Peyer's patch (tissue), 4 donors: Measurements from ENCODE around the gene HYOU1. TPM values are rescaled to one million over a fixed set of nuclear protein-coding genes. Genes with fewer than 3 reads are reported as not detected.

Experiments
- DNase-seq, 3 donors: peaks; one replicate each; pipeline ENCODE4 v3.0.0-alpha.2; 2017 to 2019
- H3K27ac ChIP-seq, 4 donors: fragments of 200-600 bp; sonication (generic); one replicate each; pipeline ENCODE4 v1.5.1; 2016 to 2019
- H3K27me3 ChIP-seq, 2 donors: fragments of 200-600 bp; sonication (generic); one replicate each; pipeline ENCODE4 v1.5.1; 2019
- H3K36me3 ChIP-seq, 3 donors: fragments of 200-600 bp; sonication (generic); one replicate each; pipeline ENCODE4 v1.5.1; 2016 to 2019
- H3K4me1 ChIP-seq, 4 donors: fragments of 200-600 bp; sonication (generic); one replicate each; pipeline ENCODE4 v1.5.1; 2016 to 2019
- H3K4me3 ChIP-seq, 4 donors: fragments of 200-600 bp; sonication (generic); 1 replicate in 3 of 4; 2 replicates in 1 of 4; pipeline ENCODE4 v1.5.1; 2016 to 2019; ENCODE audit warnings: mild to moderate bottlenecking in 1 of 4
- H3K9me3 ChIP-seq, 4 donors: fragments of 200-600 bp; sonication (generic); one replicate each; pipeline ENCODE4 v1.5.1; 2016 to 2019; ENCODE audit warnings: mild to moderate bottlenecking in 1 of 4
- POLR2A ChIP-seq, 2 donors: fragments of 450-650 bp; IDR thresholded peaks; one replicate each; pipeline ENCODE4 v1.5.1; 2017; ENCODE audit warnings: antibody characterized with exemption in 2 of 2, mild to moderate bottlenecking in 2 of 2, moderate library complexity in 2 of 2
- total RNA-seq, 4 donors: library from RNA; depleted of rRNA; stranded (reverse); fragments of >200 nt; gene quantifications; one replicate each; pipeline ENCODE4 v1.1.0, GENCODE V29; 2016
- TF ChIP-seq, protein P1 (sequence below), 6 experiments: fragments of 450-650 bp in 4 of 6; fragments of 200-600 bp in 2 of 6; sonication (generic) in 1 of 6; IDR thresholded peaks; one replicate each; pipeline ENCODE4 v1.5.1; 2017 to 2019; ENCODE audit warnings: antibody characterized with exemption in 6 of 6, mild to moderate bottlenecking in 3 of 6, moderate library complexity in 1 of 6

The HYOU1 gene
- total RNA-seq, 4 donors from 2014 or later: 65.2 to 97.7 (median 66.9) TPM

DNA sequence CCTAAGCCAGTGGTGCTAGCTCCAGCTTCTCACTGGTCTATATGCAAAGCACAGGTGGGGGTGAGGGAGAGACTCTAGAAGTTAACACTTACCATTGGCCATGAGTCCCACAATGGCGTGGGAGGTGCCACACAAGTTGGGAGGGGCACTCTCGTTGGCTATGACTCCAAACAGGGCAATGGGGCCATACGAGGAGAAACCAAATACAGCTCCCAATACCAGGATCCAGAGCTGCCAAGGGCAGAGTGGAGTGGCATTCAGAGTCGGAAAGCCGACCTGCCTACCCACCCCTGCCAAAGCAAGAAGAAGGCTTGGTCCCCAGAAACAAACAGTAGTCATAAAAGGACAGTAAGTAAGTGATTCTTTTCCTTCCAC, 31.9 kb downstream of the HYOU1 start:
- peak overlapping the region in 2 of 4 donors; percentile 75 to 81 for H3K4me3 ChIP-seq

DNA sequence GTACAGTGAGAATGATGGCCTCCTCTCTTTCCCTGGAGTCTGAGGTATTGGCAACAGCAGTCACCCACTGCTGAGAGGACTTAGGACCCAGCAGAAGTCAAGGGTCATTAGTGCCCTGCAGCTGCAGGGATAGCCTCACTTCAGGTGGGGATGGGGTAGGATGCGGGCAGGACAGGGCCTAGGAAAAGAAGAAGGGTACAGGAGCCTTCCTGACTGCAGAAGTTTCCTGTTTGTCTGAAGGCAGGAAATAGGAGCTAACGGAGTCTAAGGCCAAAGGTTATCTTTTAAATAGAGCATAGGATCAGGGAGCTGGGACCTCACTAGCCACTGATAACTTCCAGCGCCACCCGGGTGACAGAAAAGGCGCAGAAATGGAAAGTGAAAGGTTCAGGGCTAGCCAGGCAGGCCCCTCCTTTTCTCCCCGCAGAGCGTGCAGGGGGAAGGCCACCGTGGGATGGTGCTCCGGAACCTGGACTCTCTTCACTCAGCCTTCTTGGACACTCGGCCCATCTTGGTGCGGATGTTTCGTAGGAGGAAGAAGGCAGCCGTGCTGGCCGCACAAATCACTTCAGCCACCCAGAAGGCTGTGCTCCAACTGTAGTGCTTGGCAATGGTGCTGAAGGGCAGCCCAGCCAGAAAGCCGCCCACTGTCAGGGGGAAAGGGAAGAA, 32.4 kb downstream of the HYOU1 start:
- H3K27me3 ChIP-seq: no peaks in the 10 kb centered on the region
- H3K9me3 ChIP-seq: no peaks in the 10 kb centered on the region
- H3K36me3 ChIP-seq: peaks cover 0 to 50% (median 0%) of the 10 kb centered on the region in 3 donors
- DNase-seq: no peak
- TF ChIP-seq, protein P1, sequence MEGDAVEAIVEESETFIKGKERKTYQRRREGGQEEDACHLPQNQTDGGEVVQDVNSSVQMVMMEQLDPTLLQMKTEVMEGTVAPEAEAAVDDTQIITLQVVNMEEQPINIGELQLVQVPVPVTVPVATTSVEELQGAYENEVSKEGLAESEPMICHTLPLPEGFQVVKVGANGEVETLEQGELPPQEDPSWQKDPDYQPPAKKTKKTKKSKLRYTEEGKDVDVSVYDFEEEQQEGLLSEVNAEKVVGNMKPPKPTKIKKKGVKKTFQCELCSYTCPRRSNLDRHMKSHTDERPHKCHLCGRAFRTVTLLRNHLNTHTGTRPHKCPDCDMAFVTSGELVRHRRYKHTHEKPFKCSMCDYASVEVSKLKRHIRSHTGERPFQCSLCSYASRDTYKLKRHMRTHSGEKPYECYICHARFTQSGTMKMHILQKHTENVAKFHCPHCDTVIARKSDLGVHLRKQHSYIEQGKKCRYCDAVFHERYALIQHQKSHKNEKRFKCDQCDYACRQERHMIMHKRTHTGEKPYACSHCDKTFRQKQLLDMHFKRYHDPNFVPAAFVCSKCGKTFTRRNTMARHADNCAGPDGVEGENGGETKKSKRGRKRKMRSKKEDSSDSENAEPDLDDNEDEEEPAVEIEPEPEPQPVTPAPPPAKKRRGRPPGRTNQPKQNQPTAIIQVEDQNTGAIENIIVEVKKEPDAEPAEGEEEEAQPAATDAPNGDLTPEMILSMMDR (IDR thresholded peaks at IDR 0.05): no peak
- TF ChIP-seq POLR2A (IDR thresholded peaks at IDR 0.05): no peak
- peak overlapping the region in 2 of 4 donors; percentile 75 to 81 for H3K4me3 ChIP-seq
- H3K4me1 ChIP-seq: peaks cover 0 to 77% (median 12%) of the 10 kb centered on the region in 4 donors
- H3K27ac ChIP-seq: peak overlapping the region in 2 of 4 donors; percentile 76 to 88

More for the DNA sequence above, 31.9 kb downstream of the HYOU1 start:
- no peak for DNase-seq
- Histone ChIP-seq H3K4me1 (peaks cover 0 to 75% (median 9%) of the 10 kb centered on the region in 4 donors), H3K36me3 (peaks cover 0 to 50% (median 0%) of the 10 kb centered on the region in 3 donors), H3K27ac (peak overlapping the region in 2 of 4 donors; percentile 76 to 88), H3K9me3 (no peaks in the 10 kb centered on the region), H3K27me3 (no peaks in the 10 kb centered on the region)
- TF ChIP-seq, protein P1 (IDR thresholded peaks at IDR 0.05): no peak
- no peak for TF ChIP-seq POLR2A (IDR thresholded peaks at IDR 0.05)

DNA sequence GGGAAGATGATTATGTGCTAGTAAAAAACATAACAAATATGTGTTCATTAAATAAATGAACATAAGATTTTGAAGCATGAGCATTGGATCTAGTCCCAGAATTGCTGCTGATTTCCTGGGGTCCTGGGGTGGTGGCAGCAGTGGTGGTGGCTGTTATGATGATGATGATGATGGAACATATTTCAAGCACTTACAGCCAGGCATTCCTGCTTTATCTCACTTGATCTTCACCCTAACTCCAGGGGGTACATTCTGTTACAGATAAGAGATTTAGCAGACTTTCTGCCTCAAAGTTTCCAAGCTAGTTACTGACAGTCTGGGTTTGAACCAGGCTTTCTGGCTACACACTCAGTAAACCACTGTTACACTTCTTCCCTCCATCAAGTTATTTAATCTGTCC, 33.3 kb downstream of the HYOU1 start:
- Histone ChIP-seq H3K9me3 (no peaks in the 10 kb centered on the region), H3K4me3 (no peak overlapping the region), H3K27ac (peak overlapping the region in 2 of 4 donors; percentile 76 to 88), H3K27me3 (no peaks in the 10 kb centered on the region), H3K36me3 (peaks cover 0 to 50% (median 0%) of the 10 kb centered on the region in 3 donors), H3K4me1 (peaks cover 0 to 75% (median 14%) of the 10 kb centered on the region in 4 donors)
- DNase-seq: no peak
- TF ChIP-seq, protein P1 (IDR thresholded peaks at IDR 0.05): no peak
- no peak for TF ChIP-seq POLR2A (IDR thresholded peaks at IDR 0.05)

DNA sequence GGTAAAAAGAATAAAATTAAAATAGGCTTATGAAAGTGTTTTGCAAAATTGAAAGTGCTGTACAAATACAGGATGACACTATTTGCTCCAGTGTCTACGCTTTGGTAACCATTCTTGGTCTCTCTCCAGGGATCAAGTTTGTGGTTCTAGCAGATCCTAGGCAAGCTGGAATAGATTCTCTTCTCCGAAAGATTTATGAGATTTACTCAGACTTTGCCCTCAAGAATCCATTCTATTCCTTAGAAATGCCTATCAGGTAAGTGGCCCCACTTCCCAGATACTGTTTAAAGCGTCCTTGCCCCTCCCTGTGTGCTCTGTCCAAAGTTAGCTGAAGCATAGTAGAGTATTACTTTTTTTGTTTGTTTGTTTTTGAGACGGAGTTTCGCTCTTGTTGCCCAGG, 35.4 kb downstream of the HYOU1 start:
- no peaks in the 10 kb centered on the region for H3K9me3 ChIP-seq
- peak overlapping the region in 2 of 4 donors; percentile 46 to 77 for H3K27ac ChIP-seq

DNA sequence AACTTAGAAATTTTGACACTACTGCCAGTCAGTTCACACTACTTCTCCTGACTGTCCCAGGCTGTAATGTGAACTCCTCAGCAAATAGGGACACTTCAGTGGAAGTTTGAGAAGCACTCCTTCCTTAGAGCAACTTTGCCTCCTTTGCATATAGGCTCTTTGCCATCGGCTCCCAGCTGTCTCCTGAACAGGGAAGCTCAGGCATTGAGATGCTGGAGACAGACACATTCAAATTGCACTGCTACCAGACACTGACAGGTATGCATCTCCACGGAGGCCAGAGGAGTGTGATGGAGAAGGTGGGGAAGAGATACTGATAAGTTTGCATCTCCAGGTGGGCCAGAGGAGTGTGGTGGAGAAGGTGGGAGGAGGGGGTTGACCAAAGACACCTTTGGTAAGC, 37.0 kb downstream of the HYOU1 start:
- Histone ChIP-seq H3K9me3 (no peaks in the 10 kb centered on the region), H3K36me3 (peaks cover 0 to 50% (median 4%) of the 10 kb centered on the region in 3 donors), H3K27me3 (no peaks in the 10 kb centered on the region), H3K4me3 (peak overlapping the region in 2 of 4 donors; percentile 87 to 95), H3K27ac (peak overlapping the region in 2 of 4 donors; percentile 97 to 99), H3K4me1 (peaks cover 0 to 73% (median 18%) of the 10 kb centered on the region in 4 donors)
- no peak for DNase-seq
- TF ChIP-seq, protein P1 (IDR thresholded peaks at IDR 0.05): no peak
- no peak for TF ChIP-seq POLR2A (IDR thresholded peaks at IDR 0.05)

More for the DNA sequence above, 35.4 kb downstream of the HYOU1 start:
- peaks cover 0 to 47% (median 0%) of the 10 kb centered on the region in 3 donors for H3K36me3 ChIP-seq
- peaks cover 0 to 75% (median 17%) of the 10 kb centered on the region in 4 donors for H3K4me1 ChIP-seq
- H3K4me3 ChIP-seq: no peak overlapping the region
- no peak for DNase-seq
- no peak for TF ChIP-seq POLR2A (IDR thresholded peaks at IDR 0.05)
- TF ChIP-seq, protein P1 (IDR thresholded peaks at IDR 0.05): no peak
- no peaks in the 10 kb centered on the region for H3K27me3 ChIP-seq
